GM12873 (cell line): Measurements from ENCODE around the gene PICALM.

Source experiments
- TF ChIP-seq, protein P1 (sequence below): IDR thresholded peaks from 2 replicates; pipeline ENCODE4 v1.5.1; 2012; ENCODE audit warnings: low read depth, mild to moderate bottlenecking, moderate library complexity, low read length, control low read depth; ENCODE audit not compliant: insufficient read depth; ENCODE audit errors: missing control alignments

Gene PICALM

DNA sequence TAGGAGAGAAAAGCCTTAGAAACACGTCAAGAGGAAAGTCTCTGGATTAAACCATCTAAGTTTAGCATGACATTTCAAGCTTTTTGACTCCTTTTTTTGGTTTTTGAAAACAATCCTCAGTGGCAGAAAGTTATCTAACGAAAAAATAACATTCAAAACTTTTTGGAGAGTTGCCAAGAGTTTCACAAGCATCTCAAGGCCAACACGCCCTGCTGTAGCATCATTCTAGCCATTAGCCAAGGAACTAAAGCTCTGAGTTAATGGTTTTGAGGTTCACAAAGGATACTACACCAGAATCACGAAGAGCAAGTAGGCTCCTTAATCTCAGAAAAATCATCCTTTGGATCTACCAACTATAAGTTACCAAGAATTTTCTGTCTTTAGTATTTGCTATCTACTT, 94.8 kb downstream of the PICALM start:
- TF ChIP-seq, protein P1, sequence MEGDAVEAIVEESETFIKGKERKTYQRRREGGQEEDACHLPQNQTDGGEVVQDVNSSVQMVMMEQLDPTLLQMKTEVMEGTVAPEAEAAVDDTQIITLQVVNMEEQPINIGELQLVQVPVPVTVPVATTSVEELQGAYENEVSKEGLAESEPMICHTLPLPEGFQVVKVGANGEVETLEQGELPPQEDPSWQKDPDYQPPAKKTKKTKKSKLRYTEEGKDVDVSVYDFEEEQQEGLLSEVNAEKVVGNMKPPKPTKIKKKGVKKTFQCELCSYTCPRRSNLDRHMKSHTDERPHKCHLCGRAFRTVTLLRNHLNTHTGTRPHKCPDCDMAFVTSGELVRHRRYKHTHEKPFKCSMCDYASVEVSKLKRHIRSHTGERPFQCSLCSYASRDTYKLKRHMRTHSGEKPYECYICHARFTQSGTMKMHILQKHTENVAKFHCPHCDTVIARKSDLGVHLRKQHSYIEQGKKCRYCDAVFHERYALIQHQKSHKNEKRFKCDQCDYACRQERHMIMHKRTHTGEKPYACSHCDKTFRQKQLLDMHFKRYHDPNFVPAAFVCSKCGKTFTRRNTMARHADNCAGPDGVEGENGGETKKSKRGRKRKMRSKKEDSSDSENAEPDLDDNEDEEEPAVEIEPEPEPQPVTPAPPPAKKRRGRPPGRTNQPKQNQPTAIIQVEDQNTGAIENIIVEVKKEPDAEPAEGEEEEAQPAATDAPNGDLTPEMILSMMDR = no peak

DNA sequence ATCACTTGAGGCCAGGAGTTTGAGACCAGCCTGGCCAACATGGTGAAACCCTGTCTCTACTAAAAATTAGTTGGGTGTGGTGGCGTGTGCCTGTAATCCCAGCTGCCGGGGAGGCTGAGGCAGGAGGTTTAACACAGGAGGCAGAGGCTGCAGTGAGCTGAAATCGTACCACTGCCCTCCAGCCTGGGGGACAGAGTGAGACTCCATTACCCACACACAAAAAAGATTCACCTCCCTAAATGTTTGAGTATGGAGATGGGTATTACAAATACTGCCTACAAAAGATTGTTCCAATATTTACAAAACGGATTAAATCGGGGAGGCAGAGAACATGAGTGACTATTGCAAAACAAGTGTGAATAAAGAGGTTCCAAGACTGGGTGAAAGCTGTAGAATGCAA, 98.3 kb downstream of the PICALM start:
- TF ChIP-seq, protein P1 = no peak

DNA sequence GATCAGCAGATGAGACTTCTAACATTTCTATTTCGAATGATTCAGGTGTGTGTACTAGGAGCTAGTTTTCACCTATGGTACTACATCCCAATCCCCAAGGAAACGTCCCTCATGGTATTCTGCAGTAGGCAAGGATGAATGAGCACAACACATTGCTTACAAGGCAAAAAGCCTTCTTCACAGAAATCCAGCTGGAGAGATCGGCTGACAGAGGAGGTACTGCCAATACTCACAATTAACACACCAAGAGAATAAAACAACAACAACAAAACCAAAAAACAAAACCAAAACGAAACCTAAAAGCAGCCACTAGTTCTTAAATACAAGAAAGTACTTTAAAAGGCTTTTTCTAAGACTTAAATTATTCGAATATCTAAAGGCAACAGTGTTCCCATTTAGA, 101.4 kb downstream of the PICALM start:
- TF ChIP-seq, protein P1 = no peak

DNA sequence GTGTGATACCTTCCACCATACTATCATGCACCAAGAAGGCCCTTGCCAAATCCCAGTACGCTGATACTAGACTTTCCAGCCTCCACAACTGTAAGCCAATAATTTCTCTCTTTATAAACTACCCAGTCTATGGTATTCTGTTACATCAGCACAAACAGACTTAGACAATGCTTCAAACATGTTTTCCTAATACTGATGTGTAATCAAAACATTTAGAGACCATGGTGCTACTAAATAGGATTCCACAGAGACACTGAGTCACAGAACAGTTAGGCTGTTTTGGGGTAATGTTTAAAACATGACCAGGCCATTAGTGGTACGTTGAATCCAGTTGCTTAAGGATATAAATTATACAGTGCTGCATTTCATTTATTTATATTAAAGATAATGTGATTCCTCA, 103.7 kb downstream of the PICALM start:
- TF ChIP-seq, protein P1 = no peak

DNA sequence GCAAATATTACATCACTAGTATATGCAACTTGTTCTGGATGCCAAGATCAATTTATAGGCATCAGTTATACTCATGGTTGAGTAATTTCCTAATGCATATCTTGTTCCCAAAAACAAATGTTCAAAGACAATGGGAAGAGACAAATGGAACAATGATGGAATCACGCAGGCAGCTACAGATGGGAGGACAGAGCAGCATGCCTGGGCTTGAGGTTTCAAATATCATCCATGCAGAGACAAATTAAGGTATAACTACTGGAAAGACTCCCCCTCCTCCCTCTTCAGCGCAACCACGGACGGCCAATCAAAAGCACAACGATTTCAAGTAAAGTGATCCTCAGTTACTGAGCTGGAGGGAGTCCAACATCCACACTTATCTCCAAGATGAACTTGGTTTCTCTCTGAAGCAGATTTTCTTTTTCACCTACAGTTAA, 106.9 kb downstream of the PICALM start:
- TF ChIP-seq, protein P1 = no peak

DNA sequence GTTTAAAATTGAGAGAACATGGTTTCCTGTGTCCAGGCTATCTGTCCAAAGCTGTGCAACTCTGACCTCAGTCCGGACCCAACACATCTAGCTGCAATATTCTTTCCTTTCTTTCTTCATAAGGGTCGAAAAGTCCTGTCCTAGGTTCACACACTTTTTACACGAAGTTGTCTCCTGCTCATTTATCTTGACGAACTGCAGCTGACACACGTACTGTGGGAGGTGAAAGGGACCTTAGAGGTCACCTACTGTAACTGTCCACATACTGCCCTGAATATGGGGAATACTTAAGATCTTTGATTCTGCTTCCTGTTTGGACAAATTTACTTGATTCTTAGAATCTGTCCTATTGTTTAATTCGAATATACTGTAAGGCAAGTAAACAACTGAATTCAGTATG, 107.8 kb downstream of the PICALM start:
- TF ChIP-seq, protein P1 = no peak

DNA sequence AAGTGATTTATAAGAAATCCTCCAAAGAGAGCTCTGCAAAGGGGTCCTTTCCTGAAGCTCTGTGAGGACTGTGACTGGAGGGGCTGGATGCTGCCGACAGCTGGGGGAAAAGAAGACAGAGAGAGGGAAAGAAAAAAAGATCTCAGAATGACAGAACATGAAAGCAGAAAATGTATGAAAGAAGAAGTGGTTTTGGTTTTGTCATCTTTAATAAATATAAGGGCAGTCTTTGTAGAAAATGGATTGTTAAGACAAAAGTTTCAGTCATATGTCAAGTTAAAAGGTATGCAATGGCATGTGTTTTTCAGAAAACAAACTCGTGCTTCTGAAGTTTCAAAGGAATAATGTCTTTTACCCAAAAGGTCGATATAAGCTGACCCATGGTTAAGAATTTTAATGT, 108.2 kb downstream of the PICALM start:
- TF ChIP-seq, protein P1 = no peak
